ENCODE measurements around the gene LHFPL3. TPM values are rescaled to one million over a fixed set of nuclear protein-coding genes. Genes with fewer than 3 reads are reported as not detected.
"Not testable (repeated sequence)": the region's sequence is repeated elsewhere in the genome, so short reads cannot be mapped to it uniquely, and the experiment has no call there.

Gene LHFPL3
- total RNA-seq, 1 donor, result not detected

DNA sequence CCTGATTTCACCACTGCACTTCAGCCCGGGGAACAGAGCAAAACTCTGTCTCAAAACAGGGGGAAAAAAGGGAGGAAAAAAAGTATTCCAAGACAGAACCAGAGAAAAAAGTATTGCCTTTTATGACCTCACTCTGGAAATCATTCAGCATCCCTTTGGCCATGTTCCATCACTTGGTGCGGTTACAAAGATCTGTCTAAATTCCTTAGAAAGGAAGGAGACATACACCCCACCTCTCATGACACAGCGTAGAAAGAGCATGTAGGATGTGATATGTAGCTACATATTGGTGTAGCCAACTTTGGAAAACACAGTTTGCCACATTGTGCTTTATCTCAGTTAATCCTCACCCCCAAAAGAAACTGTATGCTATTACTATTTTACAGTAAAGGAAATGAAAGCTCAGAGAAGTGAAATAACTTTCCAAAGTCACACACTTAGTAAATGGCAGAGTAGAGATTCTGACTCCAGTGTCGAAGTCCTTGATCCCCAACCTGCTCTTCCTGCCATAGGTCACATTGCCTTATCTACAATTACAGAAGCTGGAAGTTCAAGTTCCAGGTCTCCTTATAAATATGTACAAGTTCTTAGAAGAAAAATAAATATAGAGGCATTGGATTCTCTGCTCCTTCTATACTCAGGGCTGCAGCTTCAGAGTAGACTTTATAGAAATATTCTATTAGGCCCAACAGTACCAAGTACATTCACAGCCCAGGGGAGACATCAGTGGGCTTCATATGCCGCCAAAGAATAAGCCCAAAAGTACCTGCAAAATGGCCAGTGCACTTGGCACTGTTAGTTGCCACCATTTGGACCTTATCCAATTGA is 594.0 kb downstream of the LHFPL3 start:
- H3K9me3 ChIP-seq (ENCODE audit: low read depth, low read length), result no peaks in the 10 kb centered on the region
- H3K27me3 ChIP-seq (ENCODE audit: insufficient read depth, low read length), result no peaks in the 10 kb centered on the region
- H3K4me3 ChIP-seq (ENCODE audit: low read length), result no peak overlapping the region
- H3K4me1 ChIP-seq (ENCODE audit: insufficient read depth, low read length), result peaks cover 5% of the 10 kb centered on the region

- Histone ChIP-seq H3K9me3 (ENCODE audit: low read depth, low read length) (no peaks in the 10 kb centered on the region), H3K27me3 (ENCODE audit: insufficient read depth, low read length) (no peaks in the 10 kb centered on the region)
Measured at GRCh38 chr7:104923010-104923421, 594.6 kb downstream of the LHFPL3 start.

DNA sequence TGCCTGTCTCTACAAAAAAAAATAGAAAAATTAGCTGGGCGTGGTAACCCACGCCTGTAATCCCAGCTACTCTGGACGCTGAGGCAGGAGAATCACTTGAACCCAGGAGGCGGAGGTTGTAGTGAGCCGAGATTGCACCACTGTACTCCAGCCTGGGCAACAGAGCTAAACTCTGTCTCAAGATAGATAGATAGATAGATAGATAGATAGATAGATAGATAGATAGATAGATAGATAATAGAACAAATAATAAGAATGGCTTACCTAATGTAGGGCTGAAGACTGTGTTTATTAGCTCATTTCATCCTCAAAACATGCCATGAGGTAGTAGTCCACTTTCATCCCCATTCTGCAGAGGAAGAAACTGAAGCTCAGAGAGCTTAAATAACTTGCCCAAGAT is 597.8 kb downstream of the LHFPL3 start:
- not testable (repeated sequence) for H3K9me3 ChIP-seq (ENCODE audit: low read depth, low read length); H3K4me1 ChIP-seq (ENCODE audit: insufficient read depth, low read length); H3K27me3 ChIP-seq (ENCODE audit: insufficient read depth, low read length); H3K4me3 ChIP-seq (ENCODE audit: low read length)

More at GRCh38 chr7:104923010-104923421, 594.6 kb downstream of the LHFPL3 start:
- Histone ChIP-seq H3K4me1 (ENCODE audit: insufficient read depth, low read length) (peaks cover 5% of the 10 kb centered on the region), H3K4me3 (ENCODE audit: low read length) (no peak overlapping the region)

- H3K27me3 ChIP-seq (ENCODE audit: insufficient read depth, low read length), result no peaks in the 10 kb centered on the region
Measured at GRCh38 chr7:104926601-104927041, 598.2 kb downstream of the LHFPL3 start.

DNA sequence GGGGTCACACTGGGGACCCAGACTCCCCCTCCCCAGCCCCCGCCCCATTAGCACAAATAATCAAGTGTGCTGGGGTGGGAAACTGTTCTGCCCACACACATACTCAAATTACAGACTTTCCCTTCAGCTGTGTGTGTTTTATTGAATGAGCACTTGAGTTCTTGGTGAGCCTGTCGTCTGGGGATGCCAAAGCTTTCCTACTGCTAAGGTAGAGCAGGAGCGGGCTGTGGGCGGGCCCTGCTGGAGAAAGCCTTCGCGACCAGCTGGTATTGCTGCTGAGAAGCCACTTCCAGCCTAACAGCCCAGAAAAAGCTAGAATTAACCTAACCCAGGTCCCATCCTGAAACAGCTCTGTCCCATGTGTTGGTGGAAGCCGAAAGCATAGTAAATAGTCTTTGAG is 598.7 kb downstream of the LHFPL3 start:
- Histone ChIP-seq H3K4me3 (ENCODE audit: low read length) (no peak overlapping the region), H3K27me3 (ENCODE audit: insufficient read depth, low read length) (no peaks in the 10 kb centered on the region), H3K4me1 (ENCODE audit: insufficient read depth, low read length) (peaks cover 9% of the 10 kb centered on the region), H3K9me3 (ENCODE audit: low read depth, low read length) (no peaks in the 10 kb centered on the region)

More at GRCh38 chr7:104926601-104927041, 598.2 kb downstream of the LHFPL3 start:
- H3K4me3 ChIP-seq (ENCODE audit: low read length), result no peak overlapping the region
- peaks cover 9% of the 10 kb centered on the region for H3K4me1 ChIP-seq (ENCODE audit: insufficient read depth, low read length)
- H3K9me3 ChIP-seq (ENCODE audit: low read depth, low read length), result no peaks in the 10 kb centered on the region

- Histone ChIP-seq H3K9me3 (ENCODE audit: low read depth, low read length) (no peaks in the 10 kb centered on the region), H3K4me3 (ENCODE audit: low read length) (no peak overlapping the region), H3K4me1 (ENCODE audit: insufficient read depth, low read length) (peaks cover 18% of the 10 kb centered on the region), H3K27me3 (ENCODE audit: insufficient read depth, low read length) (no peaks in the 10 kb centered on the region)
Measured at GRCh38 chr7:104928721-104929400, 600.5 kb downstream of the LHFPL3 start.

DNA sequence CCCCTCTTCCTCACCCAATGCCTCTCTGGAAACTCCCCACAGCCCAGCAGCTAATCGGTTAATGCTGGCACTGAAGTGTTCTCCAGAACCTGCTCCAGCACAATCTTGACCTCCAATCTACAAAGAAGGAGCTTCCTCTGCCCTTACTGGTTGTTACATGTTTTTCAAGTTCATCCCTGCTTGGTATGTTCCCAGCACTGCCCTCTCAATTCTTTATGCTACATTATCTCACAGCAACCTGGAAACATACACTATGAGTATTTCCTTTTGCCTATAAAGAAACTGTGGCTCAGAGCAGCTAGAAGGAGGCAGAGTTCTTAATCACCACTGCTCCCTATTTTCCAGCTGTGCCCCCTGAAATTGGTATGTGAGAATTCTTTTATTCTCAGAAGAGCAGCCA is 601.5 kb downstream of the LHFPL3 start:
- Histone ChIP-seq H3K4me3 (ENCODE audit: low read length) (no peak overlapping the region), H3K4me1 (ENCODE audit: insufficient read depth, low read length) (peaks cover 19% of the 10 kb centered on the region), H3K9me3 (ENCODE audit: low read depth, low read length) (no peaks in the 10 kb centered on the region), H3K27me3 (ENCODE audit: insufficient read depth, low read length) (no peaks in the 10 kb centered on the region)

GRCh38 chr7:104931181-104931781 is 602.9 kb downstream of the LHFPL3 start:
- H3K4me1 ChIP-seq (ENCODE audit: insufficient read depth, low read length), result peaks cover 19% of the 10 kb centered on the region
- no peaks in the 10 kb centered on the region for H3K27me3 ChIP-seq (ENCODE audit: insufficient read depth, low read length)
- no peaks in the 10 kb centered on the region for H3K9me3 ChIP-seq (ENCODE audit: low read depth, low read length)
- no peak overlapping the region for H3K4me3 ChIP-seq (ENCODE audit: low read length)

DNA sequence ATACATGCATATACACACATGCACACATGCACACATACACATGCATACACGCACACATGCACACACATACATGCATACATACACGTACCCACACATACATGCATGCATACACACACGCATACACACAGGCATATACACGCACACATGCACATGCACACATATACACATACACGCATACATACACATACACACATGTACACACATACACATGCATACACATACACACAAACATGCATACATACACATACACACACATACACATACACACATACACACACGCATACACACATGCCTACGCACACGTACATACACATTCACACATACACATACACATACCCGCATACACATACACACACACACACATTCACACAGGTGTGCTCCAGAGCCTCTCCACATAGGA is 604.6 kb downstream of the LHFPL3 start:
- H3K4me3 ChIP-seq (ENCODE audit: low read length), result no peak overlapping the region
- H3K27me3 ChIP-seq (ENCODE audit: insufficient read depth, low read length), result no peaks in the 10 kb centered on the region
- H3K9me3 ChIP-seq (ENCODE audit: low read depth, low read length), result no peaks in the 10 kb centered on the region
- peaks cover 19% of the 10 kb centered on the region for H3K4me1 ChIP-seq (ENCODE audit: insufficient read depth, low read length)

- H3K4me1 ChIP-seq (ENCODE audit: insufficient read depth, low read length), result peaks cover 19% of the 10 kb centered on the region
- H3K4me3 ChIP-seq (ENCODE audit: low read length), result no peak overlapping the region
Measured at GRCh38 chr7:104933521-104933988, 605.2 kb downstream of the LHFPL3 start.

GRCh38 chr7:104934665-104935064 is 606.3 kb downstream of the LHFPL3 start:
- H3K9me3 ChIP-seq (ENCODE audit: low read depth, low read length), result no peaks in the 10 kb centered on the region

More at GRCh38 chr7:104933521-104933988, 605.2 kb downstream of the LHFPL3 start:
- no peaks in the 10 kb centered on the region for H3K9me3 ChIP-seq (ENCODE audit: low read depth, low read length)
- no peaks in the 10 kb centered on the region for H3K27me3 ChIP-seq (ENCODE audit: insufficient read depth, low read length)

DNA sequence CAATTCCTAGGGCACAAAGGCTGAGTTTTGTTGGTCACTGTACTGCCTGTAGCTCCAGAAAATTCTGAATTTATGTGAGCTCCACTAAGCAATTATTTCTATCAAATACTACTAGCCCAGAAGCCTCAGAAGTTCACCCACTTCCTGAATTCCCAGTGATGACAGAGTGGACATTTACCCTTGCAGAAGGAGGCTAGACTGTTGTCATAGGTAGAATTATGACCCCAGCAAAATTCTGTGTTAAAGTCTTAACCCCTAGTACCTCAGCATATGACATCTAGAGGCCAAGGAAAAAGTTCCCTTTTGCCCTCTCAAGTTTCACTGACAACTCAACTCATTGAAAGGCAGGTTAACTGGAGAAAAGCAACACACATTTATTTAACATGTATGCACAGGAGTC is 606.9 kb downstream of the LHFPL3 start:
- Histone ChIP-seq H3K4me1 (ENCODE audit: insufficient read depth, low read length) (peaks cover 19% of the 10 kb centered on the region), H3K9me3 (ENCODE audit: low read depth, low read length) (no peaks in the 10 kb centered on the region), H3K27me3 (ENCODE audit: insufficient read depth, low read length) (no peaks in the 10 kb centered on the region), H3K4me3 (ENCODE audit: low read length) (no peak overlapping the region)

More at GRCh38 chr7:104934665-104935064, 606.3 kb downstream of the LHFPL3 start:
- H3K4me1 ChIP-seq (ENCODE audit: insufficient read depth, low read length), result peaks cover 19% of the 10 kb centered on the region
- H3K27me3 ChIP-seq (ENCODE audit: insufficient read depth, low read length), result no peaks in the 10 kb centered on the region
- H3K4me3 ChIP-seq (ENCODE audit: low read length), result no peak overlapping the region

DNA sequence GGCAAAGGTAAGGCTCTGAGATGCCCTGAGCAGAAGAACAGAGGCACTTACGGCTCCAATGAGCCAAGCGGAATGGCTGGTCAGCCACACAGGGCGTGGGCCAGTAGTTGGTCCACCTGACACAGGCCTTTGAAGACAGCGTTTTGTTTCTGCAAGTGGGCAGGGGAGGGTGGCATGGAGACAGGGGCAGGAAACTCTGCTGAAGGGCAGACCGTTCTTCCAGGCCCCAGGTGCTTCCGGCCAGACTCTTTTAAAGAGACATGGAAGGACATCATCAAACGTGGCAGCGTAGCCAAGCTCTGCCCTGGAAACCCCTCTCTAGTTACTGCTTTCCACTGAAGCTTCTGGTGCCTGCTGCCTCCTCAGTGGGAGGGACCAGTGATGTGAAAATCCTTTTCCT is 608.1 kb downstream of the LHFPL3 start:
- no peaks in the 10 kb centered on the region for H3K9me3 ChIP-seq (ENCODE audit: low read depth, low read length)
- peaks cover 22% of the 10 kb centered on the region for H3K4me1 ChIP-seq (ENCODE audit: insufficient read depth, low read length)
- no peaks in the 10 kb centered on the region for H3K27me3 ChIP-seq (ENCODE audit: insufficient read depth, low read length)
- H3K4me3 ChIP-seq (ENCODE audit: low read length), result no peak overlapping the region

GRCh38 chr7:104937489-104937888 is 609.1 kb downstream of the LHFPL3 start:
- not testable (repeated sequence) for H3K27me3 ChIP-seq (ENCODE audit: insufficient read depth, low read length); H3K4me3 ChIP-seq (ENCODE audit: low read length)
- peaks cover 30% of the 10 kb centered on the region for H3K4me1 ChIP-seq (ENCODE audit: insufficient read depth, low read length)

DNA sequence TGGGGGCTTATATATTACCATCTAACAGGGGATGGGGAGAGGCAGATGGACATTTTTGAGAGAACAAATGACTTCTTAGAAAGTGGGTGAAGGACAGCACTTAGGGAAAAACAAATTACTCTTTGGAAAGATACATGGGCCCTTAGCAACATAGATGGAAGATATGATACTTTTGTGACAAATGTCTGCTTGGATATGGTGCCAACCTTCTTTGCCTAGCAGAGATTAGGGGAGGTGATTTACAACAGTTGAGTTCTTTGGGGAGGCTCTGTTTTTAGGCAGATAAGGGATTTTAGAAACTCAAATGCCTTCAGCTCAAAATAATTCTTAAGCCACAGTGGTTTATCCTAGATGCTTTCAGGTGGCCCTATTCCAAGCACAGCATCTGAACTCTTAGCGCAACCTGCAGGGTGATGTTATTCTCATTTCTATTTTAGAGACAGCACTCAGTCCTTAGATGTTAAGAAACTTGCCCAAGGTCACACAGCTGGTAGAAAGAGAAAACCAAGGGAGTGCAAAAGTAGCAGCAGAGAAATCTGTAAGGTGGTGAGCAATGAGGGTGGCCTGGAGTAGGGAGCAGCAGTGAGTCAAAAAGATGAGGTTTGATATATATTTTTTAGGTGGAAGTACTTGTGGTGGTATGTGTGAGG is 610.5 kb downstream of the LHFPL3 start:
- H3K27me3 ChIP-seq (ENCODE audit: insufficient read depth, low read length), result no peaks in the 10 kb centered on the region
- no peaks in the 10 kb centered on the region for H3K9me3 ChIP-seq (ENCODE audit: low read depth, low read length)
- H3K4me1 ChIP-seq (ENCODE audit: insufficient read depth, low read length), result peaks cover 31% of the 10 kb centered on the region
- no peak overlapping the region for H3K4me3 ChIP-seq (ENCODE audit: low read length)

More at GRCh38 chr7:104937489-104937888, 609.1 kb downstream of the LHFPL3 start:
- H3K9me3 ChIP-seq (ENCODE audit: low read depth, low read length), result not testable (repeated sequence)

Measured in mononuclear cell (primary cell).